ENCODE results near the gene SELENOS.

The SELENOS gene

GRCh38 chr15:101246391-101246790 lies 30.9 kb downstream of the SELENOS start:
- TF ChIP-seq ZNF565 (CRISPR knock-in tag; conservative IDR thresholded peaks at IDR 0.05; ENCODE audit: low read depth) (no peak), ZC3H10 (CRISPR knock-in tag; IDR thresholded peaks at IDR 0.05) (no peak), GLIS3 (CRISPR knock-in tag; IDR thresholded peaks at IDR 0.05) (no peak), CSRNP3 (CRISPR knock-in tag; IDR thresholded peaks at IDR 0.05) (no peak), SNAI2 (CRISPR knock-in tag; IDR thresholded peaks at IDR 0.05) (no peak), ZNF8 (CRISPR knock-in tag; IDR thresholded peaks at IDR 0.05) (no peak), ESRRG (CRISPR knock-in tag; IDR thresholded peaks at IDR 0.05) (no peak), BACH2 (CRISPR knock-in tag; IDR thresholded peaks at IDR 0.05; ENCODE audit: borderline replicate concordance) (no peak), CREB5 (CRISPR knock-in tag; IDR thresholded peaks at IDR 0.05; ENCODE audit: low read depth) (no peak), OSR1 (CRISPR knock-in tag; IDR thresholded peaks at IDR 0.05) (no peak), TOX (CRISPR knock-in tag; IDR thresholded peaks at IDR 0.05; ENCODE audit: borderline replicate concordance) (no peak), POU6F1 (CRISPR knock-in tag; IDR thresholded peaks at IDR 0.05; ENCODE audit: borderline replicate concordance, low read depth) (no peak), TCF4 (CRISPR knock-in tag; IDR thresholded peaks at IDR 0.05; ENCODE audit: borderline replicate concordance) (no peak)
- no peak for ATAC-seq

- TF ChIP-seq ZFP30 (CRISPR knock-in tag; IDR thresholded peaks at IDR 0.05) (no peak), TSHZ2 (CRISPR knock-in tag; IDR thresholded peaks at IDR 0.05) (no peak), ZNF565 (CRISPR knock-in tag; conservative IDR thresholded peaks at IDR 0.05; ENCODE audit: low read depth) (no peak), TOX (CRISPR knock-in tag; IDR thresholded peaks at IDR 0.05; ENCODE audit: borderline replicate concordance) (no peak), ZNF70 (CRISPR knock-in tag; IDR thresholded peaks at IDR 0.05) (no peak), ZNF8 (CRISPR knock-in tag; IDR thresholded peaks at IDR 0.05) (no peak), ZFP3 (CRISPR knock-in tag; IDR thresholded peaks at IDR 0.05) (no peak), PATZ1 (CRISPR knock-in tag; IDR thresholded peaks at IDR 0.05; ENCODE audit: borderline replicate concordance) (no peak), CSRNP3 (CRISPR knock-in tag; IDR thresholded peaks at IDR 0.05) (no peak), POU6F1 (CRISPR knock-in tag; IDR thresholded peaks at IDR 0.05; ENCODE audit: borderline replicate concordance, low read depth) (no peak), ISL1 (CRISPR knock-in tag; IDR thresholded peaks at IDR 0.05) (no peak), RARB (CRISPR knock-in tag; IDR thresholded peaks at IDR 0.05) (no peak), CREB5 (CRISPR knock-in tag; IDR thresholded peaks at IDR 0.05; ENCODE audit: low read depth) (no peak), BACH2 (CRISPR knock-in tag; IDR thresholded peaks at IDR 0.05; ENCODE audit: borderline replicate concordance) (no peak)
- no peak for ATAC-seq
Observed at GRCh38 chr15:101244889-101245668, 32.2 kb downstream of the SELENOS start.
